ENCODE measurements around the gene AQP3.
"Not testable (repeated sequence)": the region's sequence is repeated elsewhere in the genome, so short reads cannot be mapped to it uniquely, and the experiment has no call there.

The AQP3 gene

GRCh38 chr9:33446946-33447798 lies at the start of gene AQP3:
Gene AQP3, minus strand, starts transcription at chr9:33447593. Its CDS starts 63 bp downstream, at chr9:33447530.
- peaks cover 47% of the 10 kb centered on the region for H3K36me3 Mint-ChIP-seq
- peak within 1 kb of the TSS; percentile 91 for H3K4me3 Mint-ChIP-seq
- CTCF ChIA-PET: interaction anchor here (0.8 to 15.7 kb wide), 11 partner anchors 10 to 160 kb away, joined by 3 to 255 read pairs (median 7); partner anchors contain the start of gene NOL6
- peaks cover 68% of the 10 kb centered on the region for H3K4me1 Mint-ChIP-seq
- H3K27me3 Mint-ChIP-seq: no peaks in the 10 kb centered on the region
- no peaks in the 10 kb centered on the region for H3K9me3 Mint-ChIP-seq
- DNase-seq: peak; percentile 91
- H3K27ac Mint-ChIP-seq: peak within 1 kb of the TSS; percentile 97

- H3K27ac Mint-ChIP-seq, DNase-seq, CTCF ChIA-PET, H3K36me3 Mint-ChIP-seq, H3K9me3 Mint-ChIP-seq, H3K27me3 Mint-ChIP-seq, H3K4me1 Mint-ChIP-seq, H3K4me3 Mint-ChIP-seq: not testable (repeated sequence)
Observed at GRCh38 chr9:33493819-33494218, 46.4 kb upstream of the AQP3 start.

- CTCF ChIA-PET: interaction anchor here (1.5 kb wide), 1 partner anchor 9 kb away, joined by 3 read pairs; no protein-coding TSS in a partner anchor
Observed at GRCh38 chr9:33489066-33489465, 41.7 kb upstream of the AQP3 start.

GRCh38 chr9:33485312-33485711 lies 37.9 kb upstream of the AQP3 start:
- H3K4me3 Mint-ChIP-seq, H3K27me3 Mint-ChIP-seq, CTCF ChIA-PET, H3K36me3 Mint-ChIP-seq, H3K9me3 Mint-ChIP-seq, H3K27ac Mint-ChIP-seq, H3K4me1 Mint-ChIP-seq, DNase-seq: not testable (repeated sequence)

More at GRCh38 chr9:33489066-33489465, 41.7 kb upstream of the AQP3 start:
- Mint-ChIP-seq H3K27ac (no peak overlapping the region), H3K4me3 (no peak overlapping the region), H3K36me3 (no peaks in the 10 kb centered on the region), H3K27me3 (peaks cover 6% of the 10 kb centered on the region), H3K4me1 (no peaks in the 10 kb centered on the region), H3K9me3 (no peaks in the 10 kb centered on the region)
- no peak for DNase-seq

- no peak overlapping the region for H3K27ac Mint-ChIP-seq
- no peak overlapping the region for H3K4me3 Mint-ChIP-seq
- H3K27me3 Mint-ChIP-seq: no peaks in the 10 kb centered on the region
- no peak for DNase-seq
- no peaks in the 10 kb centered on the region for H3K9me3 Mint-ChIP-seq
- no peaks in the 10 kb centered on the region for H3K36me3 Mint-ChIP-seq
- CTCF ChIA-PET: no interaction called here
- H3K4me1 Mint-ChIP-seq: no peaks in the 10 kb centered on the region
Observed at GRCh38 chr9:33480976-33481375, 33.6 kb upstream of the AQP3 start.

GRCh38 chr9:33480106-33480505 lies 32.7 kb upstream of the AQP3 start:
- H3K4me1 Mint-ChIP-seq: no peaks in the 10 kb centered on the region
- DNase-seq: no peak
- no peak overlapping the region for H3K4me3 Mint-ChIP-seq
- H3K36me3 Mint-ChIP-seq: no peaks in the 10 kb centered on the region
- H3K27ac Mint-ChIP-seq: no peak overlapping the region
- no peaks in the 10 kb centered on the region for H3K27me3 Mint-ChIP-seq
- no peaks in the 10 kb centered on the region for H3K9me3 Mint-ChIP-seq
- CTCF ChIA-PET: interaction anchor here (2.8 kb wide), 1 partner anchor 13 kb away, joined by 11 read pairs; no protein-coding TSS in a partner anchor

- Mint-ChIP-seq H3K4me1 (peaks cover 24% of the 10 kb centered on the region), H3K4me3 (no peak overlapping the region), H3K27ac (no peak overlapping the region), H3K27me3 (no peaks in the 10 kb centered on the region), H3K36me3 (peaks cover 5% of the 10 kb centered on the region), H3K9me3 (no peaks in the 10 kb centered on the region)
- DNase-seq: no peak
- CTCF ChIA-PET: interaction anchor here (1.2 to 1.4 kb wide), 3 partner anchors 10 to 23 kb away, joined by 4 to 5 read pairs (median 4); no protein-coding TSS in a partner anchor
Observed at GRCh38 chr9:33476503-33476902, 29.1 kb upstream of the AQP3 start.

- Mint-ChIP-seq H3K36me3 (peaks cover 10% of the 10 kb centered on the region), H3K27ac (no peak overlapping the region), H3K27me3 (no peaks in the 10 kb centered on the region), H3K4me3 (peak overlapping the region; percentile 21), H3K9me3 (no peaks in the 10 kb centered on the region), H3K4me1 (peaks cover 30% of the 10 kb centered on the region)
- CTCF ChIA-PET: interaction anchor here (0.6 to 1.4 kb wide), 3 partner anchors 9 to 22 kb away, joined by 3 to 5 read pairs (median 4); no protein-coding TSS in a partner anchor
- DNase-seq: no peak
Observed at GRCh38 chr9:33475357-33475756, 28.0 kb upstream of the AQP3 start.

GRCh38 chr9:33473643-33474352 lies 26.4 kb upstream of the AQP3 start, which contains the start of gene NOL6:
Gene NOL6, minus strand, starts transcription at chr9:33473924. Its CDS starts 82 bp downstream, at chr9:33473842.
- no peaks in the 10 kb centered on the region for H3K9me3 Mint-ChIP-seq
- H3K27me3 Mint-ChIP-seq: no peaks in the 10 kb centered on the region
- CTCF ChIA-PET: interaction anchor here (0.9 to 12.4 kb wide), 8 partner anchors 9 to 187 kb away, joined by 3 to 255 read pairs (median 9); partner anchors contain the start of gene AQP3
- H3K36me3 Mint-ChIP-seq: peaks cover 22% of the 10 kb centered on the region
- peak within 1 kb of the TSS; percentile 96 for H3K4me3 Mint-ChIP-seq
- DNase-seq: peak; percentile 99
- peak within 1 kb of the TSS; percentile 93 for H3K27ac Mint-ChIP-seq
- H3K4me1 Mint-ChIP-seq: peaks cover 30% of the 10 kb centered on the region

- no peaks in the 10 kb centered on the region for H3K27me3 Mint-ChIP-seq
- peaks cover 30% of the 10 kb centered on the region for H3K4me1 Mint-ChIP-seq
- peak overlapping the region; percentile 96 for H3K4me3 Mint-ChIP-seq
- H3K9me3 Mint-ChIP-seq: no peaks in the 10 kb centered on the region
- CTCF ChIA-PET: interaction anchor here (1.2 to 12.4 kb wide), 7 partner anchors 10 to 186 kb away, joined by 4 to 255 read pairs (median 11); partner anchors contain the start of gene AQP3
- H3K27ac Mint-ChIP-seq: peak overlapping the region; percentile 93
- H3K36me3 Mint-ChIP-seq: peaks cover 28% of the 10 kb centered on the region
- DNase-seq: no peak
Observed at GRCh38 chr9:33472881-33473615, 25.7 kb upstream of the AQP3 start.

- H3K9me3 Mint-ChIP-seq: no peaks in the 10 kb centered on the region
- peaks cover 31% of the 10 kb centered on the region for H3K36me3 Mint-ChIP-seq
- H3K4me3 Mint-ChIP-seq: peak overlapping the region; percentile 96
Observed at GRCh38 chr9:33472171-33472880, 24.9 kb upstream of the AQP3 start.

GRCh38 chr9:33471361-33471760 lies 24.0 kb upstream of the AQP3 start:
- H3K27me3 Mint-ChIP-seq: no peaks in the 10 kb centered on the region
- peaks cover 34% of the 10 kb centered on the region for H3K36me3 Mint-ChIP-seq
- no peak overlapping the region for H3K4me3 Mint-ChIP-seq
- CTCF ChIA-PET: interaction anchor here (3.5 to 12.4 kb wide), 2 partner anchors 17 to 96 kb away, joined by 19 to 255 read pairs; partner anchors contain the start of gene AQP3
- H3K4me1 Mint-ChIP-seq: peaks cover 30% of the 10 kb centered on the region
- DNase-seq: no peak
- no peaks in the 10 kb centered on the region for H3K9me3 Mint-ChIP-seq
- H3K27ac Mint-ChIP-seq: no peak overlapping the region

More at GRCh38 chr9:33472171-33472880, 24.9 kb upstream of the AQP3 start:
- CTCF ChIA-PET: interaction anchor here (0.8 to 12.4 kb wide), 7 partner anchors 10 to 175 kb away, joined by 3 to 255 read pairs (median 5); partner anchors contain the start of gene AQP3
- DNase-seq: no peak
- Mint-ChIP-seq H3K27me3 (no peaks in the 10 kb centered on the region), H3K27ac (peak overlapping the region; percentile 52), H3K4me1 (peaks cover 30% of the 10 kb centered on the region)

- peaks cover 32% of the 10 kb centered on the region for H3K4me1 Mint-ChIP-seq
- no peaks in the 10 kb centered on the region for H3K9me3 Mint-ChIP-seq
- no peak overlapping the region for H3K27ac Mint-ChIP-seq
- H3K27me3 Mint-ChIP-seq: no peaks in the 10 kb centered on the region
- peaks cover 42% of the 10 kb centered on the region for H3K36me3 Mint-ChIP-seq
- CTCF ChIA-PET: interaction anchor here (1.5 to 12.4 kb wide), 4 partner anchors 16 to 95 kb away, joined by 5 to 255 read pairs (median 8); partner anchors contain the start of gene AQP3
- DNase-seq: no peak
- no peak overlapping the region for H3K4me3 Mint-ChIP-seq
Observed at GRCh38 chr9:33469891-33470290, 22.5 kb upstream of the AQP3 start.

All from activated naive CD4-positive, alpha-beta T cell treated with anti-CD3 and anti-CD28 coated beads, Interleukin-2, amount 10 ng/mL, durations not matched to agents 7 days and 5 days (primary cell).